ENCODE data around the gene ACIN1. TPM values are rescaled to one million over a fixed set of nuclear protein-coding genes. Genes with fewer than 3 reads are reported as not detected.

Gene ACIN1
- total and polyA plus RNA-seq, 2 of the 13 experiments (the other 11 are each of a cell fraction or from before 2014, with no cell fraction given), result 165 to 183 TPM

DNA sequence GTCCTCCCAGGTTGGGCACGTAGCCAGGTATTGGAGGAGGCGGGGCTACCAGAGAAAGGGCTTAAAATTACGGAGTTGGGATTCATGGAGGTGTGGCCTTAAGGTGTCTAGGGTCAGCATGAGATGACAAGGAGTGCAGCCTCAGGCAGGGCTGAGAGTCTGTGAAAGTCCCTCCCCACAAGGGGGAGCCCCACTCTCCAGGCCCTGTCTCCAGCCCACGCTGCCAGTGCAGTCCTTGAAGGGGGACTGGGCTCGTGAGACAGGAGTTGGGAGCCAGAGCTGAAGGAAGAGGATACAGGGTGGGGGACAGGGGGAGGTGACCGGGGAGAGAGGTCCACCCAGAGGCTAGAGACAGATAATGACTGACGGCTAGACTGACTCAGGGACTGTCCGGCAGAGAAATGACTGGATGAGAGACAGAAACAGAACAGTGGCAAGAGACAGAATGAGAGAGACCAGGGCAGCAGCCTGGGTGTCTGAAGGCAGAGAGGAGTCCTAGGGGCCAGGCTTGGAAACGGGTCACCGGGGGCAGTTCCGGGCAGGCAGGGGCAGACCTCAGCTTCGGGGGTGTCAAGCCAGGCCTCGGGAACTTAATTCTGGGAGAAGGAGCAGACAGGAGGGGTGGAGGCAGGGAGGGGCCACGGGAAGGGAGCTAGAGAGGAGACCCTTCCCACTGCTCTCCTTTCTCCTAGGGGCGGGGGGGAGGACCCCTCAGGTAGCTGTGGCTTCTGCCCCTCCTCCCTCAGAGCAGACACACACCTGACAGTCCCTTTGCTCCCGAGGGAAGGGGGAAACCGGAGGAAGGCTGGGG is 38.6 kb downstream of the ACIN1 start (continued):
- TF ChIP-seq IRF2 (CRISPR knock-in tag; IDR thresholded peaks at IDR 0.05) (peak; percentile 65), ZNF790 (CRISPR knock-in tag; IDR thresholded peaks at IDR 0.05; ENCODE audit: borderline replicate concordance) (no peak), AGO1 (IDR thresholded peaks at IDR 0.05; ENCODE audit: low read depth, low read length, poor library complexity, severe bottlenecking) (no peak), ZBTB8A (CRISPR knock-in tag; IDR thresholded peaks at IDR 0.05; ENCODE audit: borderline replicate concordance, low read depth) (peak; percentile 62; the same call in 1 of the 2 replicates), MZF1 (CRISPR knock-in tag; IDR thresholded peaks at IDR 0.05; ENCODE audit: borderline replicate concordance) (no peak), ZSCAN9 (CRISPR knock-in tag; IDR thresholded peaks at IDR 0.05; ENCODE audit: borderline replicate concordance) (peak; percentile 53; the same call in 1 of the 2 replicates), RXRB (CRISPR knock-in tag; IDR thresholded peaks at IDR 0.05; ENCODE audit: borderline replicate concordance) (peak; percentile 63), ZNF34 (CRISPR knock-in tag; IDR thresholded peaks at IDR 0.05; ENCODE audit: borderline replicate concordance) (no peak; the same call in 1 of the 2 replicates), TBX2 (CRISPR knock-in tag; IDR thresholded peaks at IDR 0.05; ENCODE audit: borderline replicate concordance) (no peak), RBAK (CRISPR knock-in tag; IDR thresholded peaks at IDR 0.05) (no peak), BRD4 (CRISPR knock-in tag; IDR thresholded peaks at IDR 0.05) (no peak), ONECUT2 (CRISPR knock-in tag; IDR thresholded peaks at IDR 0.05) (0 out of 2 replicates have a peak, but pooled peaks have one; percentile 12)
- TF ChIP-seq, protein P1, sequence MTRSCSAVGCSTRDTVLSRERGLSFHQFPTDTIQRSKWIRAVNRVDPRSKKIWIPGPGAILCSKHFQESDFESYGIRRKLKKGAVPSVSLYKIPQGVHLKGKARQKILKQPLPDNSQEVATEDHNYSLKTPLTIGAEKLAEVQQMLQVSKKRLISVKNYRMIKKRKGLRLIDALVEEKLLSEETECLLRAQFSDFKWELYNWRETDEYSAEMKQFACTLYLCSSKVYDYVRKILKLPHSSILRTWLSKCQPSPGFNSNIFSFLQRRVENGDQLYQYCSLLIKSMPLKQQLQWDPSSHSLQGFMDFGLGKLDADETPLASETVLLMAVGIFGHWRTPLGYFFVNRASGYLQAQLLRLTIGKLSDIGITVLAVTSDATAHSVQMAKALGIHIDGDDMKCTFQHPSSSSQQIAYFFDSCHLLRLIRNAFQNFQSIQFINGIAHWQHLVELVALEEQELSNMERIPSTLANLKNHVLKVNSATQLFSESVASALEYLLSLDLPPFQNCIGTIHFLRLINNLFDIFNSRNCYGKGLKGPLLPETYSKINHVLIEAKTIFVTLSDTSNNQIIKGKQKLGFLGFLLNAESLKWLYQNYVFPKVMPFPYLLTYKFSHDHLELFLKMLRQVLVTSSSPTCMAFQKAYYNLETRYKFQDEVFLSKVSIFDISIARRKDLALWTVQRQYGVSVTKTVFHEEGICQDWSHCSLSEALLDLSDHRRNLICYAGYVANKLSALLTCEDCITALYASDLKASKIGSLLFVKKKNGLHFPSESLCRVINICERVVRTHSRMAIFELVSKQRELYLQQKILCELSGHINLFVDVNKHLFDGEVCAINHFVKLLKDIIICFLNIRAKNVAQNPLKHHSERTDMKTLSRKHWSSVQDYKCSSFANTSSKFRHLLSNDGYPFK (CRISPR knock-in tag; IDR thresholded peaks at IDR 0.05; ENCODE audit: borderline replicate concordance), result peak; percentile 51; the same call in 1 of the 2 replicates
- TF ChIP-seq, protein P2, sequence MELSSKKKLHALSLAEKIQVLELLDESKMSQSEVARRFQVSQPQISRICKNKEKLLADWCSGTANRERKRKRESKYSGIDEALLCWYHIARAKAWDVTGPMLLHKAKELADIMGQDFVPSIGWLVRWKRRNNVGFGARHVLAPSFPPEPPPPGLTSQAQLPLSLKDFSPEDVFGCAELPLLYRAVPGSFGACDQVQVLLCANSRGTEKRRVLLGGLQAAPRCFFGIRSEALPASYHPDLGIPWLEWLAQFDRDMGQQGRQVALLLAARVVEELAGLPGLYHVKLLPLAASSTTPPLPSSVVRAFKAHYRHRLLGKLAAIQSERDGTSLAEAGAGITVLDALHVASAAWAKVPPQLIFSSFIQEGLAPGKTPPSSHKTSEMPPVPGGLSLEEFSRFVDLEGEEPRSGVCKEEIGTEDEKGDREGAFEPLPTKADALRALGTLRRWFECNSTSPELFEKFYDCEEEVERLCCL (CRISPR knock-in tag; IDR thresholded peaks at IDR 0.05; ENCODE audit: borderline replicate concordance), result no peak
- TF ChIP-seq, protein P3, sequence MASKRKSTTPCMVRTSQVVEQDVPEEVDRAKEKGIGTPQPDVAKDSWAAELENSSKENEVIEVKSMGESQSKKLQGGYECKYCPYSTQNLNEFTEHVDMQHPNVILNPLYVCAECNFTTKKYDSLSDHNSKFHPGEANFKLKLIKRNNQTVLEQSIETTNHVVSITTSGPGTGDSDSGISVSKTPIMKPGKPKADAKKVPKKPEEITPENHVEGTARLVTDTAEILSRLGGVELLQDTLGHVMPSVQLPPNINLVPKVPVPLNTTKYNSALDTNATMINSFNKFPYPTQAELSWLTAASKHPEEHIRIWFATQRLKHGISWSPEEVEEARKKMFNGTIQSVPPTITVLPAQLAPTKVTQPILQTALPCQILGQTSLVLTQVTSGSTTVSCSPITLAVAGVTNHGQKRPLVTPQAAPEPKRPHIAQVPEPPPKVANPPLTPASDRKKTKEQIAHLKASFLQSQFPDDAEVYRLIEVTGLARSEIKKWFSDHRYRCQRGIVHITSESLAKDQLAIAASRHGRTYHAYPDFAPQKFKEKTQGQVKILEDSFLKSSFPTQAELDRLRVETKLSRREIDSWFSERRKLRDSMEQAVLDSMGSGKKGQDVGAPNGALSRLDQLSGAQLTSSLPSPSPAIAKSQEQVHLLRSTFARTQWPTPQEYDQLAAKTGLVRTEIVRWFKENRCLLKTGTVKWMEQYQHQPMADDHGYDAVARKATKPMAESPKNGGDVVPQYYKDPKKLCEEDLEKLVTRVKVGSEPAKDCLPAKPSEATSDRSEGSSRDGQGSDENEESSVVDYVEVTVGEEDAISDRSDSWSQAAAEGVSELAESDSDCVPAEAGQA (IDR thresholded peaks at IDR 0.05; ENCODE audit: low read depth), result 0 out of 2 replicates have a peak, but pooled peaks have one; percentile 32
- TF ChIP-seq, protein P3 (CRISPR knock-in tag; IDR thresholded peaks at IDR 0.05; ENCODE audit: borderline replicate concordance), result no peak
- TF ChIP-seq, protein P4, sequence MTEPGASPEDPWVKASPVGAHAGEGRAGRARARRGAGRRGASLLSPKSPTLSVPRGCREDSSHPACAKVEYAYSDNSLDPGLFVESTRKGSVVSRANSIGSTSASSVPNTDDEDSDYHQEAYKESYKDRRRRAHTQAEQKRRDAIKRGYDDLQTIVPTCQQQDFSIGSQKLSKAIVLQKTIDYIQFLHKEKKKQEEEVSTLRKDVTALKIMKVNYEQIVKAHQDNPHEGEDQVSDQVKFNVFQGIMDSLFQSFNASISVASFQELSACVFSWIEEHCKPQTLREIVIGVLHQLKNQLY (CRISPR knock-in tag; IDR thresholded peaks at IDR 0.05), result no peak

Measured in HepG2 (cell line).